Endothelial cell of umbilical vein (primary cell): ENCODE results near the gene RSRC2. TPM values are rescaled to one million over a fixed set of nuclear protein-coding genes. Genes with fewer than 3 reads are reported as not detected.

ENCODE experiments used
- BruUV-seq: library from RNA; stranded (reverse); fragments of 400-500 nt; replicated peaks from 2 replicates; lab custom pipeline; 2021; lab: Mats Ljungman, UMichigan
- CTCF ChIA-PET: fragments of 300-600, 350-600 bp; sonication (Branson Sonifier 250); formaldehyde crosslinking; loops from one replicate; lab custom pipeline; 2021; ENCODE audit warnings: antibody characterized with exemption, inconsistent platforms; lab: Charles Lee
- POLR2A ChIA-PET: fragments of 300-600, 350-600 bp; sonication (Branson Sonifier 250); formaldehyde crosslinking; loops from one replicate; lab custom pipeline; 2021; ENCODE audit warnings: antibody characterized with exemption, inconsistent platforms; lab: Charles Lee
- DNase-seq: peaks from one replicate; pipeline ENCODE4 v3.0.0-alpha.2; 2011; ENCODE audit warnings: low read depth, low spot score
- FAIRE-seq: peaks from 2 replicates; lab custom pipeline; 2011; peaks lifted over from hg19 to GRCh38; lab: Jason Lieb, UNC
- H2AFZ ChIP-seq: 2 replicates; pipeline ENCODE4 v1.6.0; 2012; ENCODE audit warnings: low read depth, low read length, control low read depth, inconsistent platforms
- H3K27ac ChIP-seq: 2 replicates; pipeline ENCODE4 v1.5.1; 2011; ENCODE audit warnings: low read depth, mild to moderate bottlenecking, control low read depth, low read length, moderate library complexity; ENCODE audit not compliant: insufficient read depth
- H3K27me3 ChIP-seq, 2 experiments: 2 replicates each; pipeline versions ENCODE4 v1.6.0 to v1.6.1; 2011; ENCODE audit warnings: low read length in 2 of 2, mixed read lengths in 1 of 2; ENCODE audit not compliant: control insufficient read depth in 2 of 2, insufficient read depth in 2 of 2
- H3K36me3 ChIP-seq, 2 experiments: 2 replicates in 1 of 2; 3 replicates in 1 of 2; pipeline ENCODE4 v1.5.1; 2011; ENCODE audit warnings: low read length in 2 of 2, mild to moderate bottlenecking in 1 of 2, moderate library complexity in 1 of 2; ENCODE audit not compliant: control insufficient read depth in 2 of 2, insufficient read depth in 2 of 2; ENCODE audit errors: extremely low read depth in 1 of 2
- H3K4me1 ChIP-seq: 3 replicates; pipeline ENCODE4 v1.5.1; 2011; ENCODE audit warnings: mild to moderate bottlenecking, low read length; ENCODE audit not compliant: control insufficient read depth, insufficient read depth; ENCODE audit errors: extremely low read depth
- H3K4me2 ChIP-seq: 2 replicates; pipeline ENCODE4 v1.6.1; 2011; ENCODE audit warnings: low read length, control low read depth, mixed read lengths; ENCODE audit not compliant: insufficient read depth
- H3K4me3 ChIP-seq, 3 experiments: fragments of 200-600 bp in 1 of 3; sonication (generic), shearing (Covaris generic) in 1 of 3; replicated peaks in 1 of 3; 2 replicates each; pipeline ENCODE4 v1.5.1; 2011 to 2016; ENCODE audit warnings: control low read depth in 3 of 3, low read length in 3 of 3, mild to moderate bottlenecking in 2 of 3, inconsistent platforms in 1 of 3, low read depth in 1 of 3, moderate library complexity in 1 of 3; ENCODE audit not compliant: insufficient read depth in 1 of 3
- H3K79me2 ChIP-seq: 2 replicates; pipeline ENCODE4 v1.6.0; 2012; ENCODE audit warnings: low read length, inconsistent platforms; ENCODE audit not compliant: control insufficient read depth, insufficient read depth
- H3K9ac ChIP-seq: replicated peaks from 2 replicates; pipeline ENCODE3; 2011; ENCODE audit warnings: low read length, control low read depth; ENCODE audit not compliant: insufficient read depth; ENCODE audit errors: extremely low read depth
- H3K9me1 ChIP-seq: replicated peaks from 3 replicates; pipeline ENCODE4 v1.6.0; 2011; ENCODE audit warnings: mild to moderate bottlenecking, low read length; ENCODE audit not compliant: control insufficient read depth, insufficient read depth; ENCODE audit errors: extremely low read depth
- H3K9me3 ChIP-seq: replicated peaks from 2 replicates; pipeline ENCODE4 v1.5.1; 2012; ENCODE audit warnings: low read length, inconsistent platforms; ENCODE audit not compliant: control insufficient read depth, insufficient read depth
- H4K20me1 ChIP-seq: replicated peaks from 2 replicates; pipeline ENCODE3; 2011; ENCODE audit warnings: mild to moderate bottlenecking, low read length; ENCODE audit not compliant: control insufficient read depth, insufficient read depth; ENCODE audit errors: extremely low read depth
- CTCF ChIP-seq, 2 donors: IDR thresholded peaks; 1 replicate in 1 of 2; 2 replicates in 1 of 2; pipeline ENCODE4 v1.5.1; 2011; ENCODE audit warnings: low read length in 2 of 2, mild to moderate bottlenecking in 2 of 2, moderate library complexity in 2 of 2, control low read depth in 1 of 2, inconsistent platforms in 1 of 2, low read depth in 1 of 2; ENCODE audit not compliant: insufficient read depth in 1 of 2; ENCODE audit errors: extremely low read depth in 1 of 2
- EZH2 ChIP-seq: IDR thresholded peaks from 2 replicates; pipeline ENCODE4 v1.6.1; 2012; ENCODE audit warnings: borderline replicate concordance, low read depth, mild to moderate bottlenecking, moderate library complexity, low read length, inconsistent platforms; ENCODE audit not compliant: severe bottlenecking
- FOS ChIP-seq: IDR thresholded peaks from 2 replicates; pipeline ENCODE4 v1.6.1; 2011; ENCODE audit warnings: mild to moderate bottlenecking, low read length, moderate library complexity, borderline replicate concordance; ENCODE audit not compliant: insufficient read depth
- GATA2 ChIP-seq: IDR thresholded peaks from 2 replicates; pipeline ENCODE4 v1.7.0; 2011; ENCODE audit warnings: low read depth, mild to moderate bottlenecking, moderate library complexity, mixed read lengths, low read length; ENCODE audit not compliant: insufficient read length, insufficient read depth
- JUN ChIP-seq: IDR thresholded peaks from 2 replicates; pipeline ENCODE4 v1.6.1; 2011; ENCODE audit warnings: borderline replicate concordance, low read depth; ENCODE audit not compliant: insufficient read length, insufficient read depth
- MYC ChIP-seq: IDR thresholded peaks from one replicate; pipeline ENCODE4 v1.6.1; 2011; ENCODE audit warnings: mild to moderate bottlenecking, low read depth, low read length
- POLR2A ChIP-seq: IDR thresholded peaks from 2 replicates; pipeline ENCODE4 v1.6.1; 2012; ENCODE audit warnings: low read depth, mild to moderate bottlenecking, control low read depth, low read length
- POLR2AphosphoS5 ChIP-seq: IDR thresholded peaks from 2 replicates; pipeline ENCODE4 v1.6.1; 2012; ENCODE audit warnings: low read depth, mild to moderate bottlenecking, control low read depth, low read length, moderate library complexity; ENCODE audit not compliant: insufficient read depth
- dilution Hi-C: fragments of 300-500 bp; cut with MboI; formaldehyde crosslinking; loops from one replicate; pipeline ENCODE4 v1.15.0; 2019; ENCODE audit warnings: low sequenced_read_pairs; ENCODE audit not compliant: extremely low pct_ligation_motif_present
- intact Hi-C: fragments of 100-400 bp; cut with micrococcal nuclease; formaldehyde crosslinking; loops from one replicate; pipeline ENCODE4 v1.10.0; 2022
- polyA plus RNA-seq, 4 experiments: library from polyadenylated mRNA; depleted of rRNA in 3 of 4; stranded (reverse) in 3 of 4; unstranded in 1 of 4; fragments of >200 nt; gene quantifications; 2 replicates each; pipeline versions ENCODE4 v1.2.1 to v1.2.3, GENCODE V29; 2011 to 2012; ENCODE audit warnings: missing spikeins in 1 of 4
- total RNA-seq: library from RNA; stranded (reverse); gene quantifications from 2 replicates; pipeline ENCODE4 v1.2.3, GENCODE V29; 2021
- TF ChIP-seq, protein P1 (sequence below): IDR thresholded peaks from 2 replicates; pipeline ENCODE4 v1.6.1; 2011; ENCODE audit not compliant: insufficient read depth, insufficient read length

The RSRC2 gene
- total and polyA plus RNA-seq, 2 donors (not counting 3 experiments of a cell fraction or from before 2014, with no cell fraction given) = 17.6 to 81.1 TPM

- no peak for TF ChIP-seq JUN
- TF ChIP-seq POLR2A = no peak
- no peak for TF ChIP-seq EZH2
- no peak for TF ChIP-seq GATA2
- no peak for TF ChIP-seq POLR2AphosphoS5
- TF ChIP-seq MYC = no peak
- TF ChIP-seq FOS = no peak
- no peak for TF ChIP-seq CTCF (IDR thresholded peaks at IDR 0.05; ENCODE audit: extremely low read depth in 1 of 2, insufficient read depth in 1 of 2, low read depth in 1 of 2, low read length in 2 of 2)
- TF ChIP-seq, protein P1, sequence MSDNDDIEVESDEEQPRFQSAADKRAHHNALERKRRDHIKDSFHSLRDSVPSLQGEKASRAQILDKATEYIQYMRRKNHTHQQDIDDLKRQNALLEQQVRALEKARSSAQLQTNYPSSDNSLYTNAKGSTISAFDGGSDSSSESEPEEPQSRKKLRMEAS = no peak
- BruUV-seq = no TSS peak
- Histone ChIP-seq H3K9ac (no peak overlapping the region), H3K79me2 (peaks cover 74% of the 10 kb centered on the region), H4K20me1 (peaks cover 9% of the 10 kb centered on the region), H2AFZ (no peak overlapping the region), H3K27ac (no peak overlapping the region), H3K9me3 (no peaks in the 10 kb centered on the region), H3K4me2 (no peak overlapping the region), H3K4me3 (no peak overlapping the region), H3K9me1 (no peaks in the 10 kb centered on the region), H3K4me1 (no peaks in the 10 kb centered on the region), H3K27me3 (no peaks in the 10 kb centered on the region), H3K36me3 (peaks cover 41 to 65% of the 10 kb centered on the region in 2 experiments)
- DNase-seq (no peak), FAIRE-seq (no peak)
- CTCF ChIA-PET = no interaction called here
- intact Hi-C loops = no loop called here
- dilution Hi-C loops = no loop called here
- POLR2A ChIA-PET = interaction anchor here (0.9 to 1.1 kb wide), 2 partner anchors 8 to 14 kb away, joined by 3 read pairs; partner anchors contain the start of gene ZCCHC8
These were observed 11.5 kb downstream of the RSRC2 start for GRCh38 chr12:122515275-122515674.
